Measurements from ENCODE around the gene CX3CR1. TPM values are rescaled to one million over a fixed set of nuclear protein-coding genes. Genes with fewer than 3 reads are reported as not detected.

Gene CX3CR1
- total RNA-seq, 2 experiments from 2014 or later, result 0.13 TPM; not detected in 1

GRCh38 chr3:39319249-39319648, 39.4 kb upstream of the CX3CR1 start:
- no peak for DNase-seq (ENCODE audit: low spot score)
- Histone ChIP-seq H3K4me3 (ENCODE audit: low read depth, low read length, poor library complexity, severe bottlenecking) (no peak overlapping the region), H3K36me3 (ENCODE audit: insufficient read depth, low read length) (no peaks in the 10 kb centered on the region), H3K4me1 (ENCODE audit: insufficient read depth, low read length, poor library complexity, severe bottlenecking) (no peaks in the 10 kb centered on the region), H3K79me2 (ENCODE audit: insufficient read depth, low read depth, low read length) (no peaks in the 10 kb centered on the region), H4K20me1 (ENCODE audit: insufficient read depth, low read length) (no peaks in the 10 kb centered on the region), H3K4me2 (ENCODE audit: low read length) (no peak overlapping the region), H3K9me2 (ENCODE audit: insufficient read depth, low read length) (no peaks in the 10 kb centered on the region), H3K27ac (ENCODE audit: low read depth, low read length, poor library complexity, severe bottlenecking) (no peak overlapping the region), H3K9me3 (ENCODE audit: low read length) (no peaks in the 10 kb centered on the region; the same call in 1 of the 2 replicates), H2AFZ (ENCODE audit: low read length) (no peak overlapping the region)
- POLR2A ChIA-PET, result interaction anchor here (0.6 to 0.7 kb wide), 4 partner anchors 10 to 231 kb away, joined by 3 to 6 read pairs (median 4); partner anchors contain the start of gene CCR8
- TF ChIP-seq, protein P1, sequence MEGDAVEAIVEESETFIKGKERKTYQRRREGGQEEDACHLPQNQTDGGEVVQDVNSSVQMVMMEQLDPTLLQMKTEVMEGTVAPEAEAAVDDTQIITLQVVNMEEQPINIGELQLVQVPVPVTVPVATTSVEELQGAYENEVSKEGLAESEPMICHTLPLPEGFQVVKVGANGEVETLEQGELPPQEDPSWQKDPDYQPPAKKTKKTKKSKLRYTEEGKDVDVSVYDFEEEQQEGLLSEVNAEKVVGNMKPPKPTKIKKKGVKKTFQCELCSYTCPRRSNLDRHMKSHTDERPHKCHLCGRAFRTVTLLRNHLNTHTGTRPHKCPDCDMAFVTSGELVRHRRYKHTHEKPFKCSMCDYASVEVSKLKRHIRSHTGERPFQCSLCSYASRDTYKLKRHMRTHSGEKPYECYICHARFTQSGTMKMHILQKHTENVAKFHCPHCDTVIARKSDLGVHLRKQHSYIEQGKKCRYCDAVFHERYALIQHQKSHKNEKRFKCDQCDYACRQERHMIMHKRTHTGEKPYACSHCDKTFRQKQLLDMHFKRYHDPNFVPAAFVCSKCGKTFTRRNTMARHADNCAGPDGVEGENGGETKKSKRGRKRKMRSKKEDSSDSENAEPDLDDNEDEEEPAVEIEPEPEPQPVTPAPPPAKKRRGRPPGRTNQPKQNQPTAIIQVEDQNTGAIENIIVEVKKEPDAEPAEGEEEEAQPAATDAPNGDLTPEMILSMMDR (conservative IDR thresholded peaks at IDR 0.05; ENCODE audit: low read length), result no peak
- no peak for TF ChIP-seq EZH2phosphoT487 (IDR thresholded peaks at IDR 0.05; ENCODE audit: borderline replicate concordance, low read depth, low read length)
- BruUV-seq (replicated peaks), result no TSS peak
- intact Hi-C loops (cut with micrococcal nuclease; ENCODE audit: unreplicated experiment), result no loop called here
- CTCF ChIA-PET (ENCODE audit: unreplicated experiment), result no interaction called here

GRCh38 chr3:39318301-39318700, 38.5 kb upstream of the CX3CR1 start:
- BruUV-seq (replicated peaks), result no TSS peak
- Histone ChIP-seq H4K20me1 (ENCODE audit: insufficient read depth, low read length) (no peaks in the 10 kb centered on the region), H3K4me1 (ENCODE audit: insufficient read depth, low read length, poor library complexity, severe bottlenecking) (no peaks in the 10 kb centered on the region), H3K9me2 (ENCODE audit: insufficient read depth, low read length) (no peaks in the 10 kb centered on the region), H3K27ac (ENCODE audit: low read depth, low read length, poor library complexity, severe bottlenecking) (no peak overlapping the region), H3K9me3 (ENCODE audit: low read length) (no peaks in the 10 kb centered on the region; the same call in 1 of the 2 replicates), H2AFZ (ENCODE audit: low read length) (no peak overlapping the region), H3K4me3 (ENCODE audit: low read depth, low read length, poor library complexity, severe bottlenecking) (no peak overlapping the region), H3K79me2 (ENCODE audit: insufficient read depth, low read depth, low read length) (no peaks in the 10 kb centered on the region), H3K4me2 (ENCODE audit: low read length) (no peak overlapping the region), H3K36me3 (ENCODE audit: insufficient read depth, low read length) (no peaks in the 10 kb centered on the region)
- no peak for DNase-seq (ENCODE audit: low spot score)
- intact Hi-C loops (cut with micrococcal nuclease; ENCODE audit: unreplicated experiment), result no loop called here
- CTCF ChIA-PET (ENCODE audit: unreplicated experiment), result no interaction called here
- POLR2A ChIA-PET, result no interaction called here
- TF ChIP-seq, protein P1 (conservative IDR thresholded peaks at IDR 0.05; ENCODE audit: low read length), result no peak
- no peak for TF ChIP-seq EZH2phosphoT487 (IDR thresholded peaks at IDR 0.05; ENCODE audit: borderline replicate concordance, low read depth, low read length)

DNA sequence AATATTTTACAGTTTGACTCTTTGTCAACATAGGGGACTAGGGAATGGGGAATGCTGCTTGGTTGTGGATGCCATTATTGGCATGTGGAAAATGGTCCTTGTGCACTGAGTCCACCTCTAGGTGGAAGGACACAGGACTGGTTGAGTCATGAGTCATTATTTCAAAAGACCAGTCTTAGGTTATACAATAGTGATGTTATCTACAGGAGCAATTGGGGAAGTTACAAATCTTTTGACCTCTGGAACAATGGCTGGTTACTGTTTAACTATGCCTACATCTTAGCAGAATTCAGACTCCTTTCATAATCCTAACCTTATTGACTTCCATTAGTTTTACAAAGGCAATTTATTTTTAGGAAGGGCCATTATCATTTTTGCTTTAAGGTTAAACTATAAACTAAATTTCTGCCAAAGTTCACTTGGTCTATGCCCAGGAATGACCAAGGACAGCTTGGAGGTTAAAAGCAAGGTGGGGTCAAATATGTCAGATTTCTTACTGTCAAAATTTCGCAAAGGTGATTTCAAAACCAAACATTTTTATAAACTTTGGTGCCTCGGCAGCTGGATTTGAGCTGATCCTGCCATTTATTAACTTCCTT, 37.8 kb upstream of the CX3CR1 start:
- Histone ChIP-seq H3K36me3 (ENCODE audit: insufficient read depth, low read length) (no peaks in the 10 kb centered on the region), H3K4me1 (ENCODE audit: insufficient read depth, low read length, poor library complexity, severe bottlenecking) (no peaks in the 10 kb centered on the region), H3K4me2 (ENCODE audit: low read length) (no peak overlapping the region), H3K4me3 (ENCODE audit: low read depth, low read length, poor library complexity, severe bottlenecking) (no peak overlapping the region), H3K9me3 (ENCODE audit: low read length) (no peaks in the 10 kb centered on the region; the same call in 1 of the 2 replicates), H4K20me1 (ENCODE audit: insufficient read depth, low read length) (no peaks in the 10 kb centered on the region), H2AFZ (ENCODE audit: low read length) (no peak overlapping the region), H3K9me2 (ENCODE audit: insufficient read depth, low read length) (no peaks in the 10 kb centered on the region), H3K79me2 (ENCODE audit: insufficient read depth, low read depth, low read length) (no peaks in the 10 kb centered on the region), H3K27ac (ENCODE audit: low read depth, low read length, poor library complexity, severe bottlenecking) (no peak overlapping the region)
- ChIA-PET POLR2A (no interaction called here), CTCF (ENCODE audit: unreplicated experiment) (no interaction called here)
- DNase-seq (ENCODE audit: low spot score), result no peak
- intact Hi-C loops (cut with micrococcal nuclease; ENCODE audit: unreplicated experiment), result no loop called here
- no TSS peak for BruUV-seq (replicated peaks)
- TF ChIP-seq, protein P1 (conservative IDR thresholded peaks at IDR 0.05; ENCODE audit: low read length), result no peak
- TF ChIP-seq EZH2phosphoT487 (IDR thresholded peaks at IDR 0.05; ENCODE audit: borderline replicate concordance, low read depth, low read length), result no peak
